GM03348 (cell line): ENCODE measurements around the gene STAM.

Experiments
- DNase-seq: peaks from one replicate; pipeline ENCODE4 v3.0.0; 2012; ENCODE audit warnings: low spot score

STAM gene

DNA sequence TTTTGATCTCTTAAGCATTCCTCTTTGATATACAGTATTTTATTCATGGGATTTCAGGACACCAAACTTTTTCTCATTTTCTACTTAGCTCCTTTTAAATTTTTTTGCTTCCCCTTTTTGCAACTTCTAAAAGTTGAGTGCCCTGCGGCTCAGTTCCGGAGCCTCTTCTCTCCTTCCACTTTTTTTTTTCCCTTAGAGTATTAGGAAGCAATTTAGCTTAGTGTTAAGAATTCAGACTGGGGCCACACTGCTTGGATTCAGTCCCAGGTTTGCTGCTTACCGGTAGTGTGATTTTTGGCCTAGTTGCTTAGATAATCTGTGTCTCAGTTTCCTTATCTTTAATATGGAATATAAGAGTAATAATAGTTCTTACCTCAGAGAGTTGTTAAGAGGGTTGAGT, 3.4 kb downstream of the STAM start:
- DNase-seq: no peak

DNA sequence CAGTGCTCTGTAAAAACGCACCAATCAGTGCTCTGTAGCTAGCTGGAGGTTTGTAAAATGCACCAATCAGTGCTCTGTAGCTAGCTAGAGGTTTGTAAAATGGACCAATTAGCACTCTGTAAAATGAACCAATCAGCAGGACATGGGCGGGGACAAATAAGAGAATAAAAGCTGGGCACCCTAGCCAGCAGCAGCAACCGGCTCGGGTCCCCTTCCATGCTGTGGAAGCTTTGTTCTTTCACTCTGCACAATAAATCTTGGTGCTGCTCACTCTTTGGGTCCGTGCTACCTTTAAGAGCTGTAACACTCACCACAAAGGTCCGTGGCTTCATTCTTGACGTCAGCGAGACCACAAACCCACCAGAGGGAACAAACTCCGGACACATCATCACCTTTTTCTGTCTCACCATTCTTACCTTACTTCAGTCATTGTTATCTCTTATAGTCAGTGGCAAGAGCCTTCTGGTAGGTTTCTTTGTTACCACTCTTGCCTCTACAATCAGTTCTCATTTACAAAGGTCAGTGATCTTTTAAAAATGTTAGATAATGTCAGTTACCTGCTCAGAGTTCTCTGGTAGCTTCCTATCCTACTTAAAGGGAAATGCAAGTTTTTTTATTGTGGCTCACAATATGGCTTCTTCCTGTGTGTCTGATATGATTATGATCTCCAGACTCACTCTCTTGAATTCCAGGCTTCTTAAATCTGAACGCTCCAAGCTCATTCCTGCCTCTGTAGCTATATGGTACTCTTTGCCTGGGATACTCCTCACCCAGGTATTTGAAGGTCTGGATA, 4.5 kb downstream of the STAM start:
- no peak for DNase-seq

DNA sequence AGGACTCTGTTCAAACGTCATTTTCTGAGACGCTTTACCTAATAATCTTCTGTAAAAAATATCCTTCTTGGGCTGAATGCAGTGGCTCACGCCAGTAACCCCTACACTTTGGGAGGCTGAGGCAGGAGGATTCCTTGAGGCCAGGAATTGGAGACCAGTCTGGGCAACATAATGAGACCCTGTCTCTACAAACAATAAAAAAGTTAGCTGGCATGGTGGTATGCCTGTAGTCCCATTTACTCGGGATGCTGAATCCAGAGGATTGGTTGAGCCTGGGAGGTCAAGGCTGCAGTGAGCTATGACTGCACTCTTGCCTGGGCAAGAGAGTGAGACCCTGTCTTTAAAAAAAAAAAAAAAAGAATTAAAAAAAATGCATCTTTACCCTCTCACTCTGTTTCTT, 5.1 kb downstream of the STAM start:
- no peak for DNase-seq

DNA sequence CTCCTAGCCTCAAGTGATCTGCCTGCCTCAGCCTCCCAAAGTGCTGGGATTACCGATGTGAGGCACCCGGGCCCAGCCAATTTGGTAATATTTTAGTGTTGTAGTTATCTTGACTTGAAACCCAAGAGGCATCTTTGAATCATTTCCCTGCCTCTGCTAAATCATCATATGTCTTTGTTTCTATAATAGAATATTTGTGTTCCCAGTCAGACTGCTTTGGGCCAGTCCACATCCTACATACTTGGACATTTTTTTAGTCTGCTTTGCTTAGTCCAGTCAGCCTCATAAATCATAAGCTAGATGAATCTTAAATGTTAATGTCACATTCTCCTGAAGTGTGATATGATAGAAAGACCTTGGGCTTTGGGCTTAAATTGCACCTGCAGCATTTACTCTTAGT, 5.9 kb downstream of the STAM start:
- DNase-seq: peak; percentile 28

DNA sequence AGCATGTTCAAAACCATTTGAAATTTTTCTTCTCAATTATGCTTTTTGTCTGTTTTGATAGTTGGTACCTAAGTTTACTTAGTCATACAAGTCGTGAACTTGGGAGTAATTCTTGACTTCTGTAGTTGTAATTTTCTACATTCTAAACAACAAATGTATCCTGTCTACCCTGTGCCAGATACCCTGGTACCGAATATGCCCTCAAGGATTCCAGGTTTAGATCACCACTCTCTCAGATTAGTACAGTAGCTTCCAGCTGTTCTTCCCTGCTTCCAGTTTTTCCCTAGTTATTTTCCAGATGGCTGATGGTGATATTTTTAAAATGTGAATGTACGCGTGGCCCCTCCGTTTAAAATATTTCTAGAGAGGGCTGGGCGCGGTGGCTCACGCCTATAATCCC, 6.5 kb downstream of the STAM start:
- DNase-seq: no peak

DNA sequence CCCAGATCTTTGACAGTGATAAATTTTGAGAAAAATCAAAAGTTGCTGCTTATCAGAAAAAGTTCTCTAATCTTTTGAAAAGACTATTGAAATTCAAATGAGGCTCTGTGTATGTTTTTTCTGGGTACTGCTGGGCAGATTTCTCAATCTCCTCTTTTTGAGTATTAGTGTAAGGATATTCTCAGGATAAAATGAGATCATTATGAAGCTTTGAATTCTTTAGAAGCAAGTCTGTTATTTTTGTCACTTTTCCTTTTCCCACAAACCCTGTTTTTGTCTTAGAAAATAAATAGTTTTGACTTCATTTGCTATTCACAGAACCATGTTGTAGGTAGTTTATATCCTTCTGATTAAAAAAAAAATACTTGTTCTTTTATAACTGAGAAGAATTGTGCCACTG, 7.9 kb downstream of the STAM start:
- peak; percentile 35 for DNase-seq

DNA sequence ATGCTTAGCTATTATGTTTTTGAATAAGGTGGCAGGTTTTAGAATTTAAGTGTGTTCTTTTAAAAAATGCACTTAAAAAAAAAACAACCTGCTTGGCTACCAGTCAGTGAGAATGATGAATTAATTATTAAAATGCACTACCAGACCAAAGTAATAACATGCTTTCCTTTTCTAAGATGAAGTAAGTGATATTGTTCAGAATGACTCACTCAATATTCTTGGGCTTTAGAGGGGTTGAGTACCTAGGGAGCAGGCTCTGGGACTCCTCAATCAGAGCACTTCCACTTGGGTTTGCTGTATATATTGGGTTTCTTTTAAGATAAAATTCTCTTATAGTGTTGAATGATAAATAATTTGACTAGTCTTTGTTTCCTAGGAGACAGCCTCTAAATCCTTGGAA, 8.6 kb downstream of the STAM start:
- DNase-seq: peak; percentile 14

DNA sequence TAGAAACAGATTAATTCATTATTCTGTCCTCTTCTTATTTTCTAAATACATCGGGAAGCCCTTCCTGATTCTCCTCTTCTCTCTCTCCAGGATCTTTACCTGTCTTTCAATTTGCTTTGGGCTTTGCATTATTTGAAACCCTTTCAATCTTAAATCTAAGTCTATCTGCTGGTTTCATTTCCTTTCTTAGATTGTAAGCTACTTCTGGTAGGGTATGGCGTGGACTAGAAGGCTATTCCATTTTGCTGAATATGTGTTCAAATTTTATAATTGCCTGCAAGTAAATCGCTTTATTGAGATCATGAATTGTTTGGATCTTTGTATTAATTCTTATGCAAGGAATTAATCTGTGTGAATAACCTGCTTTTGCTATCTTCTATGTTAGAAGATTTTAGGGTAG, 11.1 kb downstream of the STAM start:
- no peak for DNase-seq

DNA sequence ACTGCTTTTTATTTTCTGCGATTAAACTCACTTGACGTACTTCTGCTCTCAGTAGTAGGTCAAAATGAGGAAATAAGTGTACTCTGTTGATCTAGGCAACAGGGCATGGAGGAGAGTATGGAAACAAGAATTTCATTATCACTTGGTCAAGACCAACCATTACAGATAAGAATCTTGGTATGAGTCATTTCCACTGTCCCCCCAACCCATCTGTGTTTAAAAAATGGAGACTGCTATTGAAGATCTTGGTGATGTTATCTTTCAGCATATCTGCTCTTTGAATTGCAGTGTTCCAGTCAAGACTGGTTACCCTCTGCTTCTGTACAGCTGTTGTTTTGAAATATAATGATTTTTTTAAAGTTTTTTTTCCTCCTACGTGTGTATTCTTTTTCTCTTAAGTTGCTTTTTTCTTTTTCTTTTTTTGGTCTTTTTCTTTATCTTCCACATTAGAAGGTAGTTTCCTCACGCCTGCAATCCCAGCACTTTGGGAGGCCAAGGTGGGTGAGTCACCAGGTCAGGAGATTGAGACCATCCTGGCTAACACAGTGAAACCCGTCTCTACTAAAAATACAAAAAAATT, 11.7 kb downstream of the STAM start:
- no peak for DNase-seq

DNA sequence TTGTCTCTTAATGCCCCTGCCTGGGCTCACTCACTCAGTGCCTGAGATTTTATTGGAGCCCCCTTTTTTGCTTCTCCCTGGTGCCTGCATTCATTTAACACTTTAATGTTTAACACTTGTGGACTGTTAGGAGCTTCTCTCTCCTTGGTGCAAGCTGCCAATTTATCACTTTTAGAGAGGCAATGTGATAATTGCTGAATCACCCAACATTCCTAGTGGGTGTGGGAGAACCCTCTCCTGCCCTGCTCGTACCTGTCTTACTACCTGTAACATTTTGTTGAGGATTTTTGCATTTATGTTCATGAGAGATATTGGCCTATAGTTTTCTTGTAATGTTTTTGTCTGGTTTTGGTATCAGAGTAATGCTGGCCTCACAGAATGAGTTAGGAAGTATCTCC, 13.2 kb downstream of the STAM start:
- DNase-seq: no peak

DNA sequence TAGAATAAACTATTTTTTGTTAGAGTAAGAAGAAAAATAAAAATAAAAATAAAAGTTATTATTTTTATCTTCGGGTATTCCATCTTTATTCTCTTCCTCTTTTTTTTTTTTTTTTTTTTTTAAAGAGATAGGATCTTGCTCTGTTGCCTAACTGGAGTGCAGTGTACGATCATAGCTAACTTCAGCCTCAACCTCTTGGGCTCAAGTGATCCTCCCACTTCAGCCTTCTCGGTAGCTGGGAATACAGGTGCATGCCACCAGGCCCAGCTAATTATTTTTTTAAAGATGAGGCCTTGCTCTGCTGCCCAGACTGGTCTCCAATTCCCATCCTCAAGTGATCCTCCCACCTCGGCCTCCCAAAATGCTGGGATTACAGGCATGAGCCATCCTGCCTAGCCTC, 15.4 kb downstream of the STAM start:
- no peak for DNase-seq

DNA sequence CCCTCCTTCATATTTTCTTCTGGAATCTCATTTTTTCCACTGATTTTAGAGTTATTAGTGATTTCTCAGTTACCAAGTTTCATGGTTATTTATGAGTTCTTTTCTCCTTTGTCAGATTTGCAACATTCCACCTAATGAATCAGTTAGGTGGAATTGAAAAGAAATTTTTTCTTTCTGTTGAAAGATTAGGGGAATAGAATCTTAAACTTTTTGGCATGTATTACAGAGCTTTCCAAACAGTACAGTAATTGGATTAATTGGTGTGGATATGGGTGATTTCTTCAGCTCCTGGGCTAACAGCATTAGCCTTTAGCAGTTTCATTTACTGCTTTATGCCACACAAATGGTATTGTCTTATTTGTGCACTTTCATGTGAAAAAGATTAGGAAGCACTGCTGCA, 17.0 kb downstream of the STAM start:
- DNase-seq: no peak

DNA sequence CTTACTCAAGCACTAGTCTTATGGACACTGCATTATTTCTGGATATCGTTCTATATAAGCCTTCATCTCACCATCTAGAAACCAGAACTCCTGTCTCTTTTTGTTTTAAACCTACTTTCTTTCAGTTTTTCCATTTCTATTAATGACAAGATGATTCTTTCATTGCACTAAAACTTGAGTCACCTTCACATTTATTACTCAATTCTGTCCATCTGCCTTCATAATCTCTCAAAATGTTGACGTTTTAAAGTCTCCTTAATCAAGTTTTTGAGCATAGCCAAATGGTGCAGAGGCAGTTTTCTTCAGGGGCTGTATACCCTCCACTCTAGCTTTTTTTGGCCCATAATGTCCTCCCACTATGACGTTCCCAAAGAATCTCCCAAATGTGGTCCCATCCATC, 17.6 kb downstream of the STAM start:
- DNase-seq: no peak

DNA sequence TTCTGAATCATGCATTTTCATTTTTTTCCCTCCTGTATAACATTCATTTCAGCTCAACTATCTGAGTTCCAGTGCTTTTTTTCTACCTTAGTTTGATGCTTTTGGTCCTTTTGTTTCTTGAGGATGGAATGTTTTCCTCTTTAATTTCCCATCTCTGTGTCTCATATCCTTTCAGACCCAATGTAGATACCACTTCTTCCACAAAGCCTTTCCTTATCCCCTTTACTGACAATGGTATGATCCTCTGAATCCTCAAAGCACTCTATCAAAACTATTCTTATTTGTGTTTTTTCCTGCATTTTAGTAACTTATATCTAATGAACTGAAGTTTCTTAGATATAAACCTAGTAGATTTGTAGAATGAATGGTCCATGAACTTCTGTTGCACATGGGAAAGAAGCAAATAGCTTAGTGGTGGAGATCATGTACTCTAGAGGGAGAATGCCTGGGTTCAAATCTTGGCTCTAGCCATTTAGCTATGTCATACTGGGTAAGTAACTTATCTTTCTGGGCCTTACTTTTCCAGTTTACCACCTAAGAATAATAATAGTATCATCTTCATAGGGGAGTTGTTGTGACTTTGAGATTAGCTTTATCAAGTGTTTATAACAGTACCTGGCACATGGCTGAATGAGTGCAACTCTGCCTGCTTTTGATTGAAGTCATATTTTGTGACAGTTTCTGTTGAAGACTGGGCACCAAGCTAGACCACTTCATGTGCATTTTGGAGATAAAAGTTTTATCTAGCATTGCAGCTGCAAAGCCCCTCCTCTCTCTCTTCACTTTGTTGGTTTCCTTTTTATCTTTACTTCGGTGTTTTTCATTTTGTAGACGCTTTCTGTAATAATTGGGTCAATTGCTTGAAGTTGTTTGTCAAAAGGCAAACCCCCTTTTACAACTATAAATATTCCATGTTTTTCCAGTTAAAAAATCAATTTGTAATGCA, 18.5 kb downstream of the STAM start:
- DNase-seq: no peak

DNA sequence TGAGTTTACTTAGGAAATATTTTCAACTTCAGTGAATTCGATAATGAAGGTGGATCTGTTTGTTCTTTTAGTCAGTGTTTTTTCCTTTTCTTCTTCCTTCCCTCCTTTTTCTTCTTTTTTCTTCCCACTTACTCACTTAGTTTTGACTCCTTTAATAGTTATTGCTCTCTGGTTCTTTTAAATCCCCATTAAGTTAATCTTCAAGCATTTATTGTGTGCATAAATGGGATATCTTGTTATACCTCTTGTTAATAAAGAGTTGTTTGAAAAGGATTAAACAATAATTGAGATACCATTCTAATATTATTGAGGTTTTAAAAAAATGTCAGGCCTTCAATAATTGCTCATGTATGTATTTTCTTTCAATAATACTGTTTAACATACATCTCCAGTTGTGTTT, 19.5 kb downstream of the STAM start:
- DNase-seq: no peak

DNA sequence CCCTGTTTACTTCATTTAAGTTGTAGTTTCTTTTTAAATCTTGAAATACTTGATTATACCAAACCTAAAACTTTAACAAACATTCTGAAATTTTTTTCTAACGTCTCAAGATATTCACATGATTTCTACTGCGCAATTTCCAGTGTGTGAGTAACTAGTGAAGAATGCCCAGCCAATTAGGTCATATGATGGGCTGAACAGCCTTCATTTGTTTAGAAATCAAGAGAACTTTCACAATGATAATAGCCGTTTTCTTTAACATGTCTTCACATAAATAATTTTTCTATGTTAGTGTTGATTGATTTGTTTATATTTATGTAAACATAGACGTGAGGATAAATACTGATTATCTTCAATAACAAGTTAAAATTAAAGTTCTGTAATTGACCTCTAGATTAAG, 21.8 kb downstream of the STAM start:
- peak; percentile 70 for DNase-seq

DNA sequence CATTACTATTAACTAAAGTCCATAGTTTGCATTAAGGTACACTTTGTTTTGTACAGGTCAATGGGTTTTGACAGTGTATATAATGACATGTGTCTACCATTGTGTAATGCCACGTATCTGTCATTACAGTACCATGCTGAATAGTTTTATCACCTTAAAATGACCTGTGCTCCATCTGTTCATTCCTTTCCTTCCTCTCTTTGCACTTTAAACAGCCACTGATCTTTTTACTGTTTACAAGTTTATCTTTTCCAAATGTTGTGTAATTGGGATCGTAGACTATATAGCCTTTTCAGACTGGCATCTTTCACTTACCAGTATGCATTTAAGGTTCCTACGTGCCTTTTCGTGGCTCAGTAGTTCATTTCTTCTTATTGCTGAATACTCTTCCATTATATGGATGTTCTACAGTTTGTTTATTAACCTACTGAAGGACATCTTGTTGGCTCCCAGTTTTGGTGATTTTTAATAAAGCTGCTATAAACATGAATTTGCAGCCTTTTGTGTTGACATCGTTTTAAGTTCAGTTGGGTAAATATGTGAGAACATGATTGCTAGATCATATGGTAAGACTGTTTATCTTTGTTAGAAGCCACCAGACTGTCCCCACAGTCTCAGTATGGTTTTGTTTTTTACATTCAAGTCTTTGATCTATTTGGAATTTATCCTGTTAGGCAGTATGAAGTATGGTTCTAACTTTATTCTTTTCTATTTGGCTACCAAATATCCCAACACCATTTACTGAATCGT, 24.7 kb downstream of the STAM start:
- no peak for DNase-seq

DNA sequence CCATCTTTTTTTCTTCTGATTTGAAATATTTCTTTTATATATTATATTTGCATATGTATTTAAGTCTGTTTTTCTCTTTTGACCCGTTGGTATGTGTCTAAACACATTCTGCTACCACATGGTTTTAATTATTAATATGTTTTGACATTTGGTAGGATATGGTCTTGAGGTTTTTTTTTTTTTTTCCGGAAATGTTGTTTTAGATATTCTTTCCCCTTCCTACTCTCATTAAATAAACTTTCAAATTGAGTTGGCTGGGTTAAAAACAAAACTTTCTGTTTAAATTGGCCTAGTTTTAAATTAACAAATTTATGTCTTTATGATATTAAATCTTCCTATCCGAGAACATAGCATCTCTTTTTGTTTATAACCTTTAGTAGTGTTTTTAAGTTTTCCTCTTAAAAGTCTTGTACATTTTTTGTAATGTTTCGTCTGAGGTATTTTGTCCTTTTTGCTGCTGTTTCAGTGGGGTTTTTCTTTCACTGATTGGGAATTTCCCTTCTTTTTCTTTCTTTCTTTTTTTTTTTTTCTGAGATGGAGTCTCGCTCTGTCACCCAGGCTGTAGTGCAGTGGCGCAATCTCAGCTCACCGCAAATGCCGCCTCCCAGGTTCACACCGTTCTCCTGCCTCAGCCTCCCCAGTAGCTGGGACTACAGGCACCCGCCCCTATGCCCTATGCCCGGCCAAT, 25.4 kb downstream of the STAM start:
- DNase-seq: no peak

DNA sequence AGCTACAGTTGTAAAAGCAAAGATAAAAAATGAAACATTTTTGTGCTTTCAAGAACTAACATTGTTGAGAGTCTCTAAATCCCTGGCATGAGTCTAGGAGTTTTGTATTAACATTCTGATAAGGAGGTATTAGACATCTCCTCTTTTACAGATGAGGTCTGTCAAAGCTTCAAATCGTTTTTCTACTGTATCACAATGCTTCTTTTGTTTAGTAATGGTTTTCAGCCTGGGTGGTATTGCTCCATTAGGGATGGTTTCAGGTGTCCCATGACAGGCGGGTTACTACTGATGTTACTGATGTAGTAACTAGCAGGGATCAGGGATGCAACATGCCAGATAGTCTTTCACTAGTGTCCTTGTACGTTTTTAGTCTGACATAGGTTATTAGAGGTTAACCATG, 27.4 kb downstream of the STAM start:
- no peak for DNase-seq

DNA sequence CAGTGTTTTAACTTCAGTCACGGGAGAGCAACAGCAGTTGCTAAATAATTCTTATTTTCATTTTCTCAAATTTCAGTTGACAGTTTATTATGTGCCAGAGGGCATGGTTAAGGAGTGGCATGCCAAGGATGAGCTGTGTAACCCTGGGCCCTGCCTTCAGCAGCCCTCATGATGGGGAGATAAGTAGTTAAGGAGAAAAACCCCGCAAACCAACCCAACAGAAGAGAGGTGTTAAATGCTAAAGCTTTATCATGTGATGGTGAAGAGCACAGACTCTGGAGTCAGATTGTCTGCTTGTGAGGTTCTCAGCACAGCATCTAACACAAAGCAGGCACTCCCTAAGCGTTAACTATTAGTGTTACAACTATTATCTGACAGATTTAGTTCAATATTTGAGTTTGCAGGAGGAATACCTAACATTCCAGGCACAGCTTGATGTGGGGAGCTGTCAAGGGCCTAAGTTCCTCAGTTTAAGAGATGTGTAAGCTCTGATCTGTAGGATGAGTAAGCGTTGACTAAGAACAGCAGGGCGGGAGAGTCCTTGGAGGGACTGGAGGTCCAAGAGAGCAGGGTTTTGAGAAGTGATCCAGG, 29.6 kb downstream of the STAM start:
- peak; percentile 83 for DNase-seq

DNA sequence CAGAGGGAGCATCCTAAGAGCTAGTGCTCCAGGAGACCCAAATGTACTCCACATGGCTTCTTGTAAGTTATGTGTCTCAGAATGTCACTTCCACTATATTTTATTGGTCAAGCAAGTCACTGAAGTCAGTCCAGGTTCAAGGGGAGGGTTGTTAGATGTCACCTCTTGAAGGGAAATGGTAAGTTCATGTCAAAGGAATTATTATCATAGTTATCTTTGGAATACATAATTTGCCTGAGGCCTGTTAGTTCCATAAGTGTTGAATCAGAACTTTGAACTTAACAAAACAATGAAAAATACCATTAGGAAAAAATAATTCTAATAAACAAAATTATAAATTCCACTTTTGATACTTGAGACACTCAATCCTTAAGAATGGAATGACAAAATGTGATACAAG, 30.6 kb downstream of the STAM start:
- no peak for DNase-seq
